Measurements from ENCODE around the gene BPIFB3. TPM values are rescaled to one million over a fixed set of nuclear protein-coding genes. Genes with fewer than 3 reads are reported as not detected.

BPIFB3 gene
- total RNA-seq, 1 donor from 2014 or later = not detected

- Mint-ChIP-seq H3K9me3 (ENCODE audit: low read depth) (no peaks in the 10 kb centered on the region), H3K36me3 (ENCODE audit: low read depth) (no peaks in the 10 kb centered on the region), H3K27ac (ENCODE audit: unreplicated experiment) (no peak overlapping the region), H3K4me3 (ENCODE audit: unreplicated experiment) (no peak overlapping the region), H3K27me3 (ENCODE audit: low read depth) (peaks cover 46% of the 10 kb centered on the region), H3K4me1 (ENCODE audit: low read depth) (no peaks in the 10 kb centered on the region)
- no peak for DNase-seq (ENCODE audit: low spot score)
- TF ChIP-seq CTCF (IDR thresholded peaks at IDR 0.05) = no peak
Observed at GRCh38 chr20:33067806-33068205, 14.1 kb downstream of the BPIFB3 start.

- no peak overlapping the region for H3K27ac Mint-ChIP-seq (ENCODE audit: unreplicated experiment)
- H3K36me3 Mint-ChIP-seq (ENCODE audit: low read depth) = no peaks in the 10 kb centered on the region
- no peak for TF ChIP-seq CTCF (IDR thresholded peaks at IDR 0.05)
- H3K4me1 Mint-ChIP-seq (ENCODE audit: low read depth) = no peaks in the 10 kb centered on the region
- no peak overlapping the region for H3K4me3 Mint-ChIP-seq (ENCODE audit: unreplicated experiment)
- peak; percentile 54 for DNase-seq (ENCODE audit: low spot score)
- H3K9me3 Mint-ChIP-seq (ENCODE audit: low read depth) = no peaks in the 10 kb centered on the region
- H3K27me3 Mint-ChIP-seq (ENCODE audit: low read depth) = peaks cover 46% of the 10 kb centered on the region
Observed at GRCh38 chr20:33068251-33068939, 14.7 kb downstream of the BPIFB3 start.

GRCh38 chr20:33069673-33070072 lies 16.0 kb downstream of the BPIFB3 start:
- TF ChIP-seq CTCF (IDR thresholded peaks at IDR 0.05) = no peak
- Mint-ChIP-seq H3K36me3 (ENCODE audit: low read depth) (no peaks in the 10 kb centered on the region), H3K9me3 (ENCODE audit: low read depth) (no peaks in the 10 kb centered on the region), H3K27me3 (ENCODE audit: low read depth) (peaks cover 57% of the 10 kb centered on the region), H3K4me3 (ENCODE audit: unreplicated experiment) (no peak overlapping the region), H3K4me1 (ENCODE audit: low read depth) (no peaks in the 10 kb centered on the region), H3K27ac (ENCODE audit: unreplicated experiment) (no peak overlapping the region)
- no peak for DNase-seq (ENCODE audit: low spot score)

GRCh38 chr20:33070111-33071053 lies 16.7 kb downstream of the BPIFB3 start:
- Mint-ChIP-seq H3K4me1 (ENCODE audit: low read depth) (no peaks in the 10 kb centered on the region), H3K4me3 (ENCODE audit: unreplicated experiment) (no peak overlapping the region), H3K27me3 (ENCODE audit: low read depth) (peaks cover 60% of the 10 kb centered on the region), H3K9me3 (ENCODE audit: low read depth) (no peaks in the 10 kb centered on the region), H3K36me3 (ENCODE audit: low read depth) (no peaks in the 10 kb centered on the region), H3K27ac (ENCODE audit: unreplicated experiment) (no peak overlapping the region)
- DNase-seq (ENCODE audit: low spot score) = no peak
- no peak for TF ChIP-seq CTCF (IDR thresholded peaks at IDR 0.05)

- DNase-seq (ENCODE audit: low spot score) = no peak
- Mint-ChIP-seq H3K4me3 (ENCODE audit: unreplicated experiment) (no peak overlapping the region), H3K9me3 (ENCODE audit: low read depth) (no peaks in the 10 kb centered on the region), H3K4me1 (ENCODE audit: low read depth) (no peaks in the 10 kb centered on the region), H3K36me3 (ENCODE audit: low read depth) (no peaks in the 10 kb centered on the region), H3K27me3 (ENCODE audit: low read depth) (peaks cover 63% of the 10 kb centered on the region), H3K27ac (ENCODE audit: unreplicated experiment) (no peak overlapping the region)
- no peak for TF ChIP-seq CTCF (IDR thresholded peaks at IDR 0.05)
Observed at GRCh38 chr20:33071198-33071597, 17.5 kb downstream of the BPIFB3 start.

Measured in chondrocyte (in vitro differentiated cells).